Measurements from ENCODE around the gene PPP6R2. TPM values are rescaled to one million over a fixed set of nuclear protein-coding genes. Genes with fewer than 3 reads are reported as not detected.
A peak's percentile ranks its signal among the peaks of the same experiment; 100 is the strongest.

Gene PPP6R2
- total RNA-seq, 1 experiment from 2014 or later, result 49.2 TPM

DNA sequence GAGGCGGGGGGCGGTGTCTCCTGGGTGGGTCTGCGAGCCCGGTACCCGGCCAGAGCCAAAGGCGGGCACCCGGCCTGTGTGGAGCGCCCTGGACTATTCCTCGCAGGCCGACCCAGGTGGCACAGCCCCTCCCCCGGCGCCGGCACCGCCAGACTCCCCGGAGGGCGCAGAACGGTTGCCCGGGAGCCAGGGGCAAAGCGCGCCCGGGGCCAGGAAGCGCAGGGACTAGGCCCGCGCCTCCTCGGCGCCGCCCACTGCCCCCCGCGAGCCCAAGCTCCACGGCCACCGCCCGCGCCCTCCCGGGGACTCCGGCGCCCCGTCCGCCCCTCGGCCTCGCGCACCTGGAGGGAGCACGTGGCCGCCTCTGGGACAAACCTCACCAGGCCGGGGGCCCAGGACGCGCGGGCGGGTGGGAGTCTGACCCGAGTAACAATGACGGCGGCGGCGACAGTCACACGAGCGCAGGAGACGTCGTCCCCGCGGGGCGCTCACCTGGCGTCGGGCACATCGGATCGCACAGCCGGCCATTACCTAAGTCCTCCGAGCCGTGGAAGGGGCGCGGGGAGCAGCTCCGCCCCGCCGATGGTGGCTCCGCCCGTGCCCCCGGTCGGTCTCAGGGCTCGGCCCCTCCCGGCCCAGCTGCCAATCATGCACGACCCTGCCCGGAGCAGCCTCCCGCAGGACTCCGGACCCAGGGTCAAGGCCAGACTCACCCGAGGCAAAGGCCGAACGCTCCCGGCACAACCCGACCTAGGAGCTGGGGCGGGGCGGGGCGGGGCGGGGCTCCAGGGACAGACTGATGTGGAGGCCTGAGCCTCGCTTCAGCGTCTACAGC, 43.1 kb upstream of the PPP6R2 start:
- ChIA-PET CTCF (no interaction called here), POLR2A (ENCODE audit: unreplicated experiment) (no interaction called here)
- Histone ChIP-seq H3K27ac (no peak overlapping the region), H4K20me1 (ENCODE audit: insufficient read depth) (peaks cover 83% of the 10 kb centered on the region), H3K4me1 (replicated peaks; ENCODE audit: insufficient read depth) (peaks cover 74% of the 10 kb centered on the region), H3K4me2 (no peak overlapping the region), H2AFZ (no peak overlapping the region), H3F3A (ENCODE audit: insufficient read depth, low read depth) (peaks cover 55% of the 10 kb centered on the region), H3K36me3 (ENCODE audit: low read depth) (peaks cover 16% of the 10 kb centered on the region; the same call in 1 of the 2 replicates), H3K9me2 (ENCODE audit: insufficient read depth) (no peaks in the 10 kb centered on the region), H3K79me2 (ENCODE audit: low read depth) (peaks cover 91% of the 10 kb centered on the region), H3K27me3 (ENCODE audit: insufficient read depth, low read depth) (no peaks in the 10 kb centered on the region), H3K4me3 (no peak overlapping the region), H3K9me3 (ENCODE audit: insufficient read depth, low read depth) (no peaks in the 10 kb centered on the region)
- DNase-seq, result no peak
- intact Hi-C loops (cut with micrococcal nuclease; ENCODE audit: unreplicated experiment), result no loop called here
- no TSS peak for BruUV-seq (replicated peaks)
- no peak for TF ChIP-seq CTCF (conservative IDR thresholded peaks at IDR 0.05)
- TF ChIP-seq EZH2 (IDR thresholded peaks at IDR 0.05; ENCODE audit: low read depth), result no peak

DNA sequence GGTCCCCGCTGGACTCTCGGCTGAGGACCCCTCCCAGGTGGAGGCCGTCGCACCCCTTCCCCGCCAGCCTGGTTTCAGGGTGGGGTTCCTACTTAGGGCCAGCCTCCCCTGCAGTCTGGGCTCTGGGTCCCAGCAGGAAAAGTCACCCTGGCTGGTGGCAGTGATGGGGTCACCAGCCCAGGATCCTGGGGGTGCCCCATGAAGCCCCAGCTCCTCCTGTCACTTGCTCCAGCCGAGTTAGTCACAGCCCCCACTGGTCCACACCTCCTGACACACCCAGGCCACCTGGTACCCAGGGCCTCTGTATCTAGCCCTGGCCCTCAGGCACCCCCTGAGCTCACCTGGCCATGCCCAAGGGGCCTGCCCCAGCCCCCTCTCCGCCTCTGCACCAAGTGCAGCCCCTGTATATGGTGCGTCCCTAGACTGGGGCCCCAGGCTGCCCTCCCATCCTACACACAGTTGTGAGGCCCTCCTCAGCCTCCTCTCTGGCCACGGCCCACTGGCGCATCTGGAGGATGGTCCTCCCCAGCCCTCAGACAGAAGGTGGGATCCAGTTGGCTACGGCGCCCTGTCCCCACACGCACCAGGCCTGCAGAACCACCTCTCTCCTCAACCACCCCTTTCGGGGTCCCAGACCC, 42.4 kb upstream of the PPP6R2 start:
- no peak for TF ChIP-seq CTCF (conservative IDR thresholded peaks at IDR 0.05)
- no peak for TF ChIP-seq EZH2 (IDR thresholded peaks at IDR 0.05; ENCODE audit: low read depth)
- ChIA-PET CTCF (no interaction called here), POLR2A (ENCODE audit: unreplicated experiment) (no interaction called here)
- H3K4me1 ChIP-seq (replicated peaks; ENCODE audit: insufficient read depth), result peaks cover 74% of the 10 kb centered on the region
- H3K4me2 ChIP-seq, result no peak overlapping the region
- peaks cover 11% of the 10 kb centered on the region; the same call in 1 of the 2 replicates for H3K36me3 ChIP-seq (ENCODE audit: low read depth)
- H3K27me3 ChIP-seq (ENCODE audit: insufficient read depth, low read depth), result no peaks in the 10 kb centered on the region
- H3K9me3 ChIP-seq (ENCODE audit: insufficient read depth, low read depth), result no peaks in the 10 kb centered on the region
- peaks cover 91% of the 10 kb centered on the region for H3K79me2 ChIP-seq (ENCODE audit: low read depth)
- no TSS peak for BruUV-seq (replicated peaks)
- intact Hi-C loops (cut with micrococcal nuclease; ENCODE audit: unreplicated experiment), result no loop called here
- H3K4me3 ChIP-seq, result no peak overlapping the region
- H4K20me1 ChIP-seq (ENCODE audit: insufficient read depth), result peaks cover 82% of the 10 kb centered on the region
- no peaks in the 10 kb centered on the region for H3K9me2 ChIP-seq (ENCODE audit: insufficient read depth)
- no peak overlapping the region for H2AFZ ChIP-seq
- no peak for DNase-seq
- peaks cover 54% of the 10 kb centered on the region for H3F3A ChIP-seq (ENCODE audit: insufficient read depth, low read depth)
- H3K27ac ChIP-seq, result no peak overlapping the region

DNA sequence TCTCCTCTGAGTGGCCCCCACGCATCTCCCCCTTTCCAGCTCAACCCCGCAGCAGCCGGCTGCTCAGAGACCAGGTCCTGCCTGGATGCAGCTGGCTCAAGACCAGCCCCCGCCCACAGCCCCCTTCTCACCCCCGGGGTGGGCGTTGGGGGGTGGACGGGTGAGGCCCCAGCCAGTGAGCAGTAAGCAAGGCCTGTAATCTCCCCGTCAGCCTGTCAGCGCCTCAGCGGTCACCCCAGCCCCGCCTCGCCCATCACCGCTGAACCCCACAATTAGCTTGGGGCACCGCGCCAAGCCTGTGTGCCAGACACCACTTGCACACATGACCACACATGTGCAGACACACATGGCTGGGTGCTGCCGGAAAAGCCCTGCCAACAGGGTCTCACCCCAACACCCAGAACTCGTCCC, 41.5 kb upstream of the PPP6R2 start:
- H3K9me3 ChIP-seq (ENCODE audit: insufficient read depth, low read depth), result no peaks in the 10 kb centered on the region
- H3K27me3 ChIP-seq (ENCODE audit: insufficient read depth, low read depth), result no peaks in the 10 kb centered on the region
- ChIA-PET POLR2A (ENCODE audit: unreplicated experiment) (no interaction called here), CTCF (interaction anchor here (0.7 to 1.0 kb wide), 2 partner anchors 29 to 39 kb away, joined by 3 to 5 read pairs; no protein-coding TSS in a partner anchor)
- no peak overlapping the region for H3K4me3 ChIP-seq
- no peak overlapping the region for H2AFZ ChIP-seq
- H3K79me2 ChIP-seq (ENCODE audit: low read depth), result peaks cover 90% of the 10 kb centered on the region
- peaks cover 50% of the 10 kb centered on the region for H3F3A ChIP-seq (ENCODE audit: insufficient read depth, low read depth)
- no peaks in the 10 kb centered on the region for H3K9me2 ChIP-seq (ENCODE audit: insufficient read depth)
- DNase-seq, result no peak
- no TSS peak for BruUV-seq (replicated peaks)
- 0 out of 2 replicates have a peak overlapping the region, but pooled peaks have one; percentile 92 for H3K27ac ChIP-seq
- H3K36me3 ChIP-seq (ENCODE audit: low read depth), result peaks cover 10% of the 10 kb centered on the region; the same call in 1 of the 2 replicates
- peaks cover 65% of the 10 kb centered on the region for H3K4me1 ChIP-seq (replicated peaks; ENCODE audit: insufficient read depth)
- intact Hi-C loops (cut with micrococcal nuclease; ENCODE audit: unreplicated experiment), result no loop called here
- peak overlapping the region; percentile 98; the same call in 1 of the 2 replicates for H3K4me2 ChIP-seq
- TF ChIP-seq EZH2 (IDR thresholded peaks at IDR 0.05; ENCODE audit: low read depth) (no peak), CTCF (conservative IDR thresholded peaks at IDR 0.05) (no peak)
- H4K20me1 ChIP-seq (ENCODE audit: insufficient read depth), result peaks cover 73% of the 10 kb centered on the region
